ENCODE data around the gene PLEKHA4.

DNA sequence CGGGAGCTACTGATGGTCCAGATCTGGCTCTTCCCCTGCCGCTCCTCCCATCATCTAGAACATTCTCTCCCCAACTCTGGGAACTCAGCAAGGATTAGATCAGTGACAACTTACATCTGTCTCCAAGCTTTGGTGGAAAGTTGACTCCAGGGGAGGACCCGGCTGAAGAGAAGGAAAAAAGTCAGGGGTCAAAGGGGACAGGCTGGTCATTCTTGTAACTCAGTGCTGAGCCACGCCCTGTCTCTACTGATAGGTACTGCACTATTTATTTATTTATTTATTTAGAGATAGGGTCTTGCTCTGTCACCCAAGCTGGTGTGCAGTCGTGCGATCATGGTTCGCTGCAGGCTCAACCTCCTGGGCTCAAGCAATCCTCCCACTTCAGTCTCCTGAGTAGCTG is 14.3 kb downstream of the PLEKHA4 start:
- TF ChIP-seq, protein P1, sequence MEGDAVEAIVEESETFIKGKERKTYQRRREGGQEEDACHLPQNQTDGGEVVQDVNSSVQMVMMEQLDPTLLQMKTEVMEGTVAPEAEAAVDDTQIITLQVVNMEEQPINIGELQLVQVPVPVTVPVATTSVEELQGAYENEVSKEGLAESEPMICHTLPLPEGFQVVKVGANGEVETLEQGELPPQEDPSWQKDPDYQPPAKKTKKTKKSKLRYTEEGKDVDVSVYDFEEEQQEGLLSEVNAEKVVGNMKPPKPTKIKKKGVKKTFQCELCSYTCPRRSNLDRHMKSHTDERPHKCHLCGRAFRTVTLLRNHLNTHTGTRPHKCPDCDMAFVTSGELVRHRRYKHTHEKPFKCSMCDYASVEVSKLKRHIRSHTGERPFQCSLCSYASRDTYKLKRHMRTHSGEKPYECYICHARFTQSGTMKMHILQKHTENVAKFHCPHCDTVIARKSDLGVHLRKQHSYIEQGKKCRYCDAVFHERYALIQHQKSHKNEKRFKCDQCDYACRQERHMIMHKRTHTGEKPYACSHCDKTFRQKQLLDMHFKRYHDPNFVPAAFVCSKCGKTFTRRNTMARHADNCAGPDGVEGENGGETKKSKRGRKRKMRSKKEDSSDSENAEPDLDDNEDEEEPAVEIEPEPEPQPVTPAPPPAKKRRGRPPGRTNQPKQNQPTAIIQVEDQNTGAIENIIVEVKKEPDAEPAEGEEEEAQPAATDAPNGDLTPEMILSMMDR (IDR thresholded peaks at IDR 0.05), result no peak
- no peak for TF ChIP-seq POLR2A (IDR thresholded peaks at IDR 0.05)
